GM12872 (cell line): Measurements from ENCODE around the gene CBFA2T2.

Source experiments
- TF ChIP-seq, protein P1 (sequence below): IDR thresholded peaks from 3 replicates; pipeline ENCODE4 v1.5.1; 2011; ENCODE audit warnings: low read depth, mild to moderate bottlenecking, low read length, moderate library complexity; ENCODE audit not compliant: insufficient read depth

Gene CBFA2T2

DNA sequence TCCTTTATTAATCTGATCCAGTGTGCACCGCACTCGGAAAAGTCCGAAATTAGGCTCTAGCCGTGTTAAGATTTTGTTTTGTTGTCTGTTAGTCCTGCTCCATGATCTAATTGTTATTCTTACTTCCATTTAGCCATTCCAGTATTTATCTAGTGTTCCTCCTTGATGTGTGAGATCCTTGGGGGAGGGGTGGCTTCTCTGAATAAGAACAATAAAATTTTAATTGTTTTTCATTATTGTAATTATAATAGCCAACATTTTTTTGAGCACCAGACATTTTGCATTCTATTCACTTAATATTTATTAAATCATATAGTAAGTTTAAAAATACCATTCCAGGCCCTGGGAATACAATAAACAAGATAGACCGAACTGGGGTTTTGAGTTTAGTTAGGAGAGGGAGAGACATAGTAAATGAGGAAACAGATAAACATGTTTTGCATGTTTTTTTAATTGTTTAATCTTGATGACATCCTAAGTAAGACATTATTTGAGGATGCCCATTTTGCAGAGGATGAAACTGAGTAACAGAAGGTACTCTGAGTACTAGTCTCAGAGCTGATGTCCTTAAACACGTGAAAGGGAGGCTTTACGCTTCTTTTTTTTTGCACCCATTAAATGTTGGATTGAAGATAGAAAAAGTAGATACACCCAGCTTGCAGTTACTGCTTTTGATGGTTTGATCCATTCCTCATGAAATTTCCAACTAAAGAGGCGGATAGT, 1.2 kb downstream of the CBFA2T2 start:
- TF ChIP-seq, protein P1, sequence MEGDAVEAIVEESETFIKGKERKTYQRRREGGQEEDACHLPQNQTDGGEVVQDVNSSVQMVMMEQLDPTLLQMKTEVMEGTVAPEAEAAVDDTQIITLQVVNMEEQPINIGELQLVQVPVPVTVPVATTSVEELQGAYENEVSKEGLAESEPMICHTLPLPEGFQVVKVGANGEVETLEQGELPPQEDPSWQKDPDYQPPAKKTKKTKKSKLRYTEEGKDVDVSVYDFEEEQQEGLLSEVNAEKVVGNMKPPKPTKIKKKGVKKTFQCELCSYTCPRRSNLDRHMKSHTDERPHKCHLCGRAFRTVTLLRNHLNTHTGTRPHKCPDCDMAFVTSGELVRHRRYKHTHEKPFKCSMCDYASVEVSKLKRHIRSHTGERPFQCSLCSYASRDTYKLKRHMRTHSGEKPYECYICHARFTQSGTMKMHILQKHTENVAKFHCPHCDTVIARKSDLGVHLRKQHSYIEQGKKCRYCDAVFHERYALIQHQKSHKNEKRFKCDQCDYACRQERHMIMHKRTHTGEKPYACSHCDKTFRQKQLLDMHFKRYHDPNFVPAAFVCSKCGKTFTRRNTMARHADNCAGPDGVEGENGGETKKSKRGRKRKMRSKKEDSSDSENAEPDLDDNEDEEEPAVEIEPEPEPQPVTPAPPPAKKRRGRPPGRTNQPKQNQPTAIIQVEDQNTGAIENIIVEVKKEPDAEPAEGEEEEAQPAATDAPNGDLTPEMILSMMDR: no peak

DNA sequence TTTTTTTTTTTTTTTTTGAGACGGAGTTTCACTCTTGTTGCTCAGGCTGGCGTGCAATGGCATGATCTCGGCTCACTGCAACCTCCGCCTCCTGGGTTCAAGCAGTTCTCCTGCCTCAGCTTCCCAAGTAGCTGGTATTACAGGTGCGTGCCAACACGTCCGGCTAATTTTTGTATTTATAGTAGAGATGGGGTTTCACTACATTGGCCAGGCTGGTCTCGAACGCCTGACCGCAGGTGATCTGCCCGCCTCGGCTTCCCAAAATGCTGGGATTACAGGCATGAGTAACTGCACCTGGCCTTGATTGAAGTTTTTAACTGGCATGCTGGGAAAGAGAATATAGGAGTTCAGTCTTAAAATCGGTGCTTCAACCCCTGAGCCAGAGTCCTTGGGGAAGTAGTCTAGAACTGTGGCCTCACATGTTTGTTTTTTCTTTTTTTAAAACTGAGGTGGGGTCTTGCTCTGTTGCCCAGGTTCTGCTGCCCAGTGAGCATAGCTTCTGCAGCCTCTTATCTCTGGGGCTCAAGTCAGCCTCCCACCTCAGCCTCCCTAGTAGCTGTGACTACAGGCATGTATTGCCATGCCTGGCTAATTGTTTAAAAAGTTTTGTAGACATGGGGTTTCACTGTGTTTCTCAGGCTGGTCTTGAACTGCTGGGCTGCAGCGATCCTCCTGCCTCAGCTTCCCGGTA, 3.3 kb downstream of the CBFA2T2 start:
- TF ChIP-seq, protein P1: no peak

DNA sequence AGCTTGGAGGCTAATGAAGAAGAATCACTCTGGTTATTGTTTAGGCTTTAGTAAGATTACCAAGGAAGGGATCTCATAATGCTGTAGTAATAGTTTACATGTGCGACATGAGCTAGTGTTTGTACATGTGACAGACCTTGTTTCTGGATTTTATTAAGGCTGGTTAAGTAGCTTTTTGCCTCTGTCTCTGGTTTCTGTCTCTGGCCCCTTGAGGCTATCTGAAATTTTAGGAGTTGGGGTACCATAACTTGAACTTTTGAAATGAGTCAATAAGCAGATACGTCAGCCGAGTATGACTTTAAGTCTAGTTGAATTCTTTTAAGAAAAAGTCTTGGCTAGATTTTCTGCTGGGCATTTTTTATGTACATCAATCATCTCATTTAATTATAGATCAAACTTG, 9.5 kb downstream of the CBFA2T2 start:
- TF ChIP-seq, protein P1: no peak

DNA sequence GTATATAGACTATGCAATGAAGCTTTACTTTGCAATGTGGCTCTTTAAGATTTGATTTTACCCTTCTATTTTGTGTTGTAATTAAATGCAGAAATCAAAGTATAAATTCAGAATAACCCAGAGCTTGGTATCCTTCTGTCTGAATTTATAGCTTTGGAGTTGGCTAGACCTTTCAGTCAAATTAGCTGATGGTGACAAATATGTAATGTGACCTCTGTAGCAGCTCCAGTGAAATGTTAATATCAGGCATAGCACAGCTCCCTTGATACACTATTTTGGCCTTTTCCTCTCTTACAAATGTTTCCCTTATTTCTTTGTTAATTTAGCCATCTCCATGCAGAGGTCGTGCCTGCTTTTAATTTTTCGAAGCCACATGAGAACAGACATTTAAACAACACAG, 11.1 kb downstream of the CBFA2T2 start:
- TF ChIP-seq, protein P1: no peak

DNA sequence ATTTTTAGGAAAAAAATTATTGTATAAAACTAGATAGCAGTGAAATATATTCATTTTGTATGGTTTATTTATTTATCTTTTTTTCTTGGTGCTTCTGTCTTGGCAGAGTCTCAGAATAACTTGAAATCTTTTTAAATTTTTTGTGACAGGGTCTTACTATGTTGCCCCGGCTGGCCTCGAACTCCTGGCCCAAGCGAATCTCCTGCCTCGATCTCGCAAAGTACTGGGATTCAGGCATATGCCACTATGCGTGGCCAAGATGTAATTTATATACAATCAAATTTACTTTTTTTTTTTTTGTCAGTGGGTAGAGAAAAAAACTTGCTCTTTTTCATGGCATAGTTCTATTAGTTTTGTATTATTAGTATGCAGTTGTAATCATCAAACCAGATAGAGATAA, 13.7 kb downstream of the CBFA2T2 start:
- TF ChIP-seq, protein P1: no peak

DNA sequence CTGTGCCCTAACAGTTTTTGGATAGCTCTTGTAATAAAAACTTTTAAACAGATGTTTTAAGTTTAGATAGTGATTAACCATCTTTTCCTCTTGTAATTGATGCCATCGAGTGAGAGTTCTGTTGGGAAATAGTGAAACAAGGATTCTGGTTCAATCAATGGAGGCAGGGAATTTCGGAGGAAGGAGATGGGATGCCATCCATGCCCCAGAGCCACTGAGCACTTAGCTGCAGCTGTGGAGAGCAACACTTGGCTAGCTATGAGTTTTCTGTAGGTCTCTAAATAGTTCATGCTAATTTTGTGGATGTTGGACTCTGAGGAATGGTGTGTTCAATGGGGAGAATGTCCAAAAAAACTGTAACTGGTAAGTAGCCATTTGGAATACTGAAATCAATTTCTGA, 16.7 kb downstream of the CBFA2T2 start:
- TF ChIP-seq, protein P1: no peak

DNA sequence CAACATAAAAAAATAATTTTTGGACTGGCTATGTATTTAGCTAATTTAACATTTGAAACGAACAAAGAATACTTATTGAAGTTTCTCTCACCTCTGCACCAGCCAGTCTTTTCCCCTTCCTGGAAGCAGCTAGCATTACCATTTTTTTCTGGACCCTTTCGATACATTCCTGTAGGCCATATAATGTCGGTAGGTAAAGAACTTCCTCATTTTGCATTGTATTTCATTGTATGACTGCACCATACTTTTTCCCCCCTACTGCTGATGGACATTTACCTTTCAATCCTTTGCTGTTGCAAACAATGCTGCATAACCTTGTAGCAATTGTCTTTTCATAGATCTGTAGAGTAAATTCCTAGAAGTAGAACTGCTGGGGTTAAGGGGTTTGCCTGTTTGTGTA, 17.6 kb downstream of the CBFA2T2 start:
- TF ChIP-seq, protein P1: no peak
